BE2C (cell line): ENCODE results near the gene BTNL8. TPM values are rescaled to one million over a fixed set of nuclear protein-coding genes. Genes with fewer than 3 reads are reported as not detected.

Source experiments
- DNase-seq: peaks from one replicate; pipeline ENCODE4 v3.0.0-alpha.2; 2020
- H3K27me3 ChIP-seq: fragments of 250-450 bp; sonication (Bioruptor Pico); 2 replicates; pipeline ENCODE4 v1.5.1; 2020; ENCODE audit warnings: mild to moderate bottlenecking
- H3K36me3 ChIP-seq: fragments of 250-450 bp; sonication (Bioruptor Pico); 2 replicates; pipeline ENCODE4 v1.5.1; 2020; ENCODE audit warnings: mild to moderate bottlenecking
- H3K4me1 ChIP-seq: fragments of 250-450 bp; sonication (Bioruptor Pico); 2 replicates; pipeline ENCODE4 v1.5.1; 2020
- H3K4me3 ChIP-seq: 2 replicates; pipeline ENCODE4 v1.5.1; 2011; ENCODE audit warnings: low read depth, low read length
- H3K9me3 ChIP-seq: fragments of 250-450 bp; sonication (Bioruptor Pico); 2 replicates; pipeline ENCODE4 v1.5.1; 2020
- polyA plus RNA-seq: library from polyadenylated mRNA; unstranded; fragments of >200 nt; gene quantifications from one replicate; pipeline ENCODE4 v1.2.1, GENCODE V29; 2012; ENCODE audit warnings: low read depth, missing spikeins; ENCODE audit not compliant: insufficient read length, insufficient read depth
- TF ChIP-seq, protein P1 (sequence below): IDR thresholded peaks from 2 replicates; pipeline ENCODE4 v1.5.1; 2012; ENCODE audit warnings: mild to moderate bottlenecking, low read depth, low read length

The BTNL8 gene, protein sequence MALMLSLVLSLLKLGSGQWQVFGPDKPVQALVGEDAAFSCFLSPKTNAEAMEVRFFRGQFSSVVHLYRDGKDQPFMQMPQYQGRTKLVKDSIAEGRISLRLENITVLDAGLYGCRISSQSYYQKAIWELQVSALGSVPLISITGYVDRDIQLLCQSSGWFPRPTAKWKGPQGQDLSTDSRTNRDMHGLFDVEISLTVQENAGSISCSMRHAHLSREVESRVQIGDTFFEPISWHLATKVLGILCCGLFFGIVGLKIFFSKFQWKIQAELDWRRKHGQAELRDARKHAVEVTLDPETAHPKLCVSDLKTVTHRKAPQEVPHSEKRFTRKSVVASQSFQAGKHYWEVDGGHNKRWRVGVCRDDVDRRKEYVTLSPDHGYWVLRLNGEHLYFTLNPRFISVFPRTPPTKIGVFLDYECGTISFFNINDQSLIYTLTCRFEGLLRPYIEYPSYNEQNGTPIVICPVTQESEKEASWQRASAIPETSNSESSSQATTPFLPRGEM
- 1.2 TPM for polyA plus RNA-seq

- Histone ChIP-seq H3K36me3 (no peaks in the 10 kb centered on the region), H3K4me1 (no peaks in the 10 kb centered on the region), H3K9me3 (no peaks in the 10 kb centered on the region), H3K27me3 (no peaks in the 10 kb centered on the region), H3K4me3 (no peak within 1 kb of the TSS)
- TF ChIP-seq, protein P1, sequence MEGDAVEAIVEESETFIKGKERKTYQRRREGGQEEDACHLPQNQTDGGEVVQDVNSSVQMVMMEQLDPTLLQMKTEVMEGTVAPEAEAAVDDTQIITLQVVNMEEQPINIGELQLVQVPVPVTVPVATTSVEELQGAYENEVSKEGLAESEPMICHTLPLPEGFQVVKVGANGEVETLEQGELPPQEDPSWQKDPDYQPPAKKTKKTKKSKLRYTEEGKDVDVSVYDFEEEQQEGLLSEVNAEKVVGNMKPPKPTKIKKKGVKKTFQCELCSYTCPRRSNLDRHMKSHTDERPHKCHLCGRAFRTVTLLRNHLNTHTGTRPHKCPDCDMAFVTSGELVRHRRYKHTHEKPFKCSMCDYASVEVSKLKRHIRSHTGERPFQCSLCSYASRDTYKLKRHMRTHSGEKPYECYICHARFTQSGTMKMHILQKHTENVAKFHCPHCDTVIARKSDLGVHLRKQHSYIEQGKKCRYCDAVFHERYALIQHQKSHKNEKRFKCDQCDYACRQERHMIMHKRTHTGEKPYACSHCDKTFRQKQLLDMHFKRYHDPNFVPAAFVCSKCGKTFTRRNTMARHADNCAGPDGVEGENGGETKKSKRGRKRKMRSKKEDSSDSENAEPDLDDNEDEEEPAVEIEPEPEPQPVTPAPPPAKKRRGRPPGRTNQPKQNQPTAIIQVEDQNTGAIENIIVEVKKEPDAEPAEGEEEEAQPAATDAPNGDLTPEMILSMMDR, result no peak
- DNase-seq, result no peak
Observed at GRCh38 chr5:180898621-180899246, at the start of gene BTNL8. BTNL8 (plus strand) TSS chr5:180899159; CDS start chr5:180899311, 152 bp downstream.

- peaks cover 4% of the 10 kb centered on the region; the same call in 1 of the 2 replicates for H3K9me3 ChIP-seq
- no peaks in the 10 kb centered on the region for H3K27me3 ChIP-seq
- TF ChIP-seq, protein P1, result no peak
- DNase-seq, result no peak
- H3K36me3 ChIP-seq, result peaks cover 33% of the 10 kb centered on the region
- no peaks in the 10 kb centered on the region for H3K4me1 ChIP-seq
- H3K4me3 ChIP-seq, result no peak overlapping the region
Observed at GRCh38 chr5:180849827-180850226, 49.1 kb upstream of the BTNL8 start.

- no peak for DNase-seq
- Histone ChIP-seq H3K4me1 (no peaks in the 10 kb centered on the region), H3K27me3 (no peaks in the 10 kb centered on the region; the same call in 1 of the 2 replicates), H3K9me3 (peaks cover 4% of the 10 kb centered on the region; the same call in 1 of the 2 replicates), H3K4me3 (no peak overlapping the region), H3K36me3 (peaks cover 33% of the 10 kb centered on the region)
- TF ChIP-seq, protein P1, result no peak
Observed at GRCh38 chr5:180850434-180851078, 48.4 kb upstream of the BTNL8 start.

GRCh38 chr5:180852495-180852894 is 46.5 kb upstream of the BTNL8 start:
- Histone ChIP-seq H3K4me1 (no peaks in the 10 kb centered on the region), H3K27me3 (no peaks in the 10 kb centered on the region; the same call in 1 of the 2 replicates), H3K36me3 (peaks cover 33% of the 10 kb centered on the region), H3K9me3 (peaks cover 4% of the 10 kb centered on the region; the same call in 1 of the 2 replicates), H3K4me3 (no peak overlapping the region)
- TF ChIP-seq, protein P1, result no peak
- DNase-seq, result no peak

DNA sequence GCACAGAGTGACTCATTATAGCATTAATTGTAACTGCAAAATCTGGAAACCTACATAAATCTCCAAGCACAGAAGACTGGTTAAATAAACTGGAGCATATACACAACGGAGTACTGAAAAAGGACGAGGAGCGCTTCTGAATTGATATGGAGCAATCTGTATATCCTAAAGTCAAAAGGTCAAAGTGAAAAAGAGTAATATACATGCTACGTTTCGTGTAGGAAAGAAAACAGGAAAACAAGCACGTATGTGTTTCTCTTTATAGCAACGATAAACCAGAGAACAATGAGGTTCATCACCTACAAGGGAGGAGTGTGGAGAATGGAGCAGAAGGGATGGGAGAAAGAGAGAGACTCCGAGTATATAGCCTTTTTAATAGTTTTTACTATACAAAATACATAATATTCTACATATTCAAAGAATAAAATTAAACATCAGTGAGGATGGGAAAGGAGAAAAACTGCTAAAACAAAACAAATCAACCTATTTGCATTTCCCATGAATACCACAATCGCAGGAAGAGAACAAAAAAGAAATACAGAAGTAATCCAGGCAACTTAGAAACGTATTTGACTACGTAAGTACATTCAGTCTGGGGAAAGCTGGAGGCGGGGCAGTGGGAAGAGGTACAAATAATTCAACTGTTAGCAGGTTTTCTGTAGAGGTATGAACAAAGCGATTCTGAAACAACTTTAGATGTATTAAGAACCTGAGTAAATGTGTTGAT is 45.7 kb upstream of the BTNL8 start:
- no peak for DNase-seq
- Histone ChIP-seq H3K27me3 (no peaks in the 10 kb centered on the region; the same call in 1 of the 2 replicates), H3K9me3 (peaks cover 4% of the 10 kb centered on the region; the same call in 1 of the 2 replicates), H3K4me1 (no peaks in the 10 kb centered on the region), H3K36me3 (peaks cover 33% of the 10 kb centered on the region), H3K4me3 (no peak overlapping the region)
- TF ChIP-seq, protein P1, result no peak
